Neural progenitor cell (in vitro differentiated cells): ENCODE results near the gene CFAP58.

Experiments used
- CTCF ChIP-seq: fragments of 200-600 bp; sonication (generic); IDR thresholded peaks from 2 replicates; pipeline ENCODE4 v1.5.1; 2017; ENCODE audit warnings: antibody characterized with exemption, mild to moderate bottlenecking
- EZH2 ChIP-seq: fragments of 200-600 bp; sonication (generic); IDR thresholded peaks from 2 replicates; pipeline ENCODE4 v1.6.1; 2017; ENCODE audit warnings: antibody characterized with exemption, mild to moderate bottlenecking, moderate library complexity
- EZH2phosphoT487 ChIP-seq: fragments of 200-600 bp; sonication (generic); IDR thresholded peaks from 2 replicates; pipeline ENCODE4 v1.6.1; 2017; ENCODE audit warnings: antibody characterized with exemption

DNA sequence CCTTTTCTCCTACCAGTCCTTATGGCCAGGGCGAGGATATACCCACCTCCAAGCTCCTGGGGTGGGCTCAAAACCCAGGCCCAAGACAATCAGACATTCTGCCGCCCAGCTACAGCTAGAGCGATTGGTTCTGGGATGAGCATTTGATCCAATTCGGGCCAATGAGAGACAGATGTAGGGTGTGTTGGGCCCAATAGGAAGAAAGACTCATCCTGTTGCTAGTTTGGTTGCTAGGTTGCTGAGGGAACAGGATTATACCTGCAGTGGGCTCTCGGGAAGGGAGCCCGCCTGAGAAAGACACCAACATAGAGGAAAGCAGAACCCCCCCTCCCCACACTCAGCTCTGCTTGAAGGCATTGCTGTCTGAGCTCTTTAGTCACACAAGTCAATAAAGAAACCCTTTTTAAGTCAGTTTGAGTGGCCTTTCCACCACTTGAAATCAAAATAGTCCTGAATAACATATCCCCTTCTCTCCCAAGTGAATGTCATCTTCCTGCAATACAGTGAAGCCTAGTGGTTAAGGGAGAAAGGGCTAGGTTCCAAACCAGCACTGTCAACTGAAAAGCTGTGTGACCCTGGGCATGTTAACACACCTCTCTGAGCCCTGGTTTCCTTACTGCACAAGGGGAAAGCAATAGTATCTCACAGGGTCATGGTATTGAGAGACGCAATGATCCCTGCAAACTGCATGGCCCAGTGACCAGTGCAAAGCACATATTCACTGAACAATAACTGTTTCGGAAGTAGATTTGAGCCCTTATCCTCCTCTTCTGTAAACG, 37.1 kb upstream of the CFAP58 start:
- no peak for TF ChIP-seq CTCF
- TF ChIP-seq EZH2, result no peak
- no peak for TF ChIP-seq EZH2phosphoT487
